Smooth muscle cell (in vitro differentiated cells): Measurements from ENCODE around the gene SERPIND1. TPM values are rescaled to one million over a fixed set of nuclear protein-coding genes. Genes with fewer than 3 reads are reported as not detected.

Experiments used
- DNase-seq: peaks from one replicate; lab custom pipeline; 2025; ENCODE audit not compliant: unreplicated experiment; lab: John Stamatoyannopoulos, UW
- H2AFZ ChIP-seq: fragments of 200-600 bp; sonication (generic); 2 replicates; pipeline ENCODE4 v1.6.0; 2016; ENCODE audit warnings: antibody characterized with exemption, low read depth, mild to moderate bottlenecking
- H3F3A ChIP-seq: fragments of 200-600 bp; sonication (generic); 2 replicates; pipeline ENCODE4 v1.6.0; 2017; ENCODE audit warnings: antibody characterized with exemption, low read depth
- H3K27ac ChIP-seq: fragments of 200-600 bp; sonication (generic); 2 replicates; pipeline ENCODE4 v1.5.1; 2016; ENCODE audit warnings: low read depth, mild to moderate bottlenecking
- H3K27me3 ChIP-seq: fragments of 200-600 bp; sonication (generic); 2 replicates; pipeline ENCODE4 v1.6.1; 2016; ENCODE audit warnings: low read depth, mild to moderate bottlenecking
- H3K36me3 ChIP-seq: fragments of 200-600 bp; sonication (generic); 2 replicates; pipeline ENCODE4 v1.5.1; 2016; ENCODE audit warnings: low read depth
- H3K4me1 ChIP-seq: fragments of 200-600 bp; sonication (generic); 2 replicates; pipeline ENCODE4 v1.5.1; 2016; ENCODE audit warnings: low read depth
- H3K4me2 ChIP-seq: fragments of 200-600 bp; sonication (generic); 2 replicates; pipeline ENCODE4 v1.6.0; 2016; ENCODE audit warnings: mild to moderate bottlenecking
- H3K4me3 ChIP-seq: fragments of 200-600 bp; sonication (generic); 2 replicates; pipeline ENCODE4 v1.5.1; 2016; ENCODE audit warnings: mild to moderate bottlenecking
- H3K79me2 ChIP-seq: fragments of 200-600 bp; sonication (generic); 2 replicates; pipeline ENCODE4 v1.6.0; 2016; ENCODE audit warnings: low read depth, mild to moderate bottlenecking
- H3K9ac ChIP-seq: fragments of 200-600 bp; sonication (generic); 2 replicates; pipeline ENCODE4 v1.6.0; 2016; ENCODE audit warnings: low read depth
- H3K9me3 ChIP-seq: fragments of 200-600 bp; sonication (generic); replicated peaks from 2 replicates; pipeline ENCODE4 v1.5.1; 2016; ENCODE audit warnings: low read depth
- H4K20me1 ChIP-seq: fragments of 200-600 bp; sonication (generic); 2 replicates; pipeline ENCODE4 v1.6.0; 2016; ENCODE audit warnings: low read depth
- WGBS: methylation state at CpG from one replicate; pipeline ENCODE4 v1.1.7; 2016; ENCODE audit warnings: low lambda C conversion rate; 5-methylcytosine and 5-hydroxymethylcytosine counted together
- polyA plus RNA-seq: library from polyadenylated mRNA; unstranded; fragments of >200 nt; fragmentation: Nextera tagmentation; extraction: Ambion mirVana; gene quantifications from 2 replicates; pipeline ENCODE4 v1.2.1, GENCODE V29; 2016
- total RNA-seq: library from RNA; depleted of rRNA; stranded (reverse); fragments of >200 nt; gene quantifications from 2 replicates; pipeline ENCODE4 v1.2.3, GENCODE V29; 2014
- TF ChIP-seq, protein P1 (sequence below): fragments of 200-600 bp; sonication (generic); IDR thresholded peaks from 2 replicates; pipeline ENCODE4 v1.5.1; 2017; ENCODE audit warnings: borderline replicate concordance, mild to moderate bottlenecking, antibody characterized with exemption; ENCODE audit not compliant: insufficient read depth, poor library complexity, severe bottlenecking

SERPIND1 gene
- total and polyA plus RNA-seq, 2 experiments from 2014 or later: 0.10 TPM; not detected in 1

DNA sequence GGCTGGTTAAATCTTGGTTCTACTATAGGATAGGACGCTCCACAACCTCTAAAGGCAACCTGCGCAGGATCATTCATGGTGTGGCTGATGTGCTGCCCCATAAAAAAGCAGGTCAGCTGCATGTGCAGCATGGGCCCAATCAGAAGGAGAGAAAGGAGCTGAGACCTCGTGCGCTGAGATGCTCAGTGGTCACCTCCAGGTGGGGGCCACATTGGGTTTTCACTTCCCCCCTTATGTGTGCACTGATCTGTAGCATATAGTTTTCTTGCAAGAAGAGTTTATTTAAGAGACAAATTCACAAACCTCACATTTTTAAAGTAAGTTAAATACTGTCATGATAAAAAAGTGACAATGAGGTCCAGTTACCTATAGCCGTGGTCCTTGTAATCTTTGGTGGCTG lies 24.3 kb downstream of the SERPIND1 start:
- Histone ChIP-seq H3K9ac (no peak overlapping the region), H3K27ac (no peak overlapping the region), H3F3A (no peaks in the 10 kb centered on the region), H3K4me3 (no peak overlapping the region), H3K79me2 (no peaks in the 10 kb centered on the region), H3K4me2 (no peak overlapping the region), H3K36me3 (no peaks in the 10 kb centered on the region), H3K4me1 (no peaks in the 10 kb centered on the region), H3K9me3 (no peaks in the 10 kb centered on the region), H2AFZ (no peak overlapping the region), H3K27me3 (no peaks in the 10 kb centered on the region), H4K20me1 (no peaks in the 10 kb centered on the region)
- no peak for DNase-seq
- TF ChIP-seq, protein P1, sequence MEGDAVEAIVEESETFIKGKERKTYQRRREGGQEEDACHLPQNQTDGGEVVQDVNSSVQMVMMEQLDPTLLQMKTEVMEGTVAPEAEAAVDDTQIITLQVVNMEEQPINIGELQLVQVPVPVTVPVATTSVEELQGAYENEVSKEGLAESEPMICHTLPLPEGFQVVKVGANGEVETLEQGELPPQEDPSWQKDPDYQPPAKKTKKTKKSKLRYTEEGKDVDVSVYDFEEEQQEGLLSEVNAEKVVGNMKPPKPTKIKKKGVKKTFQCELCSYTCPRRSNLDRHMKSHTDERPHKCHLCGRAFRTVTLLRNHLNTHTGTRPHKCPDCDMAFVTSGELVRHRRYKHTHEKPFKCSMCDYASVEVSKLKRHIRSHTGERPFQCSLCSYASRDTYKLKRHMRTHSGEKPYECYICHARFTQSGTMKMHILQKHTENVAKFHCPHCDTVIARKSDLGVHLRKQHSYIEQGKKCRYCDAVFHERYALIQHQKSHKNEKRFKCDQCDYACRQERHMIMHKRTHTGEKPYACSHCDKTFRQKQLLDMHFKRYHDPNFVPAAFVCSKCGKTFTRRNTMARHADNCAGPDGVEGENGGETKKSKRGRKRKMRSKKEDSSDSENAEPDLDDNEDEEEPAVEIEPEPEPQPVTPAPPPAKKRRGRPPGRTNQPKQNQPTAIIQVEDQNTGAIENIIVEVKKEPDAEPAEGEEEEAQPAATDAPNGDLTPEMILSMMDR: no peak
- over 99% methylated on average over 5 of the region's 5 CpGs for WGBS

GRCh38 chr22:20798974-20799373 lies 25.1 kb downstream of the SERPIND1 start:
- H3K36me3 ChIP-seq: no peaks in the 10 kb centered on the region
- H3F3A ChIP-seq: no peaks in the 10 kb centered on the region
- no peak overlapping the region for H3K4me2 ChIP-seq
- H4K20me1 ChIP-seq: no peaks in the 10 kb centered on the region
- H3K27me3 ChIP-seq: no peaks in the 10 kb centered on the region
- no peak overlapping the region for H3K9ac ChIP-seq
- DNase-seq: no peak
- TF ChIP-seq, protein P1: no peak
- no peaks in the 10 kb centered on the region for H3K9me3 ChIP-seq
- H3K79me2 ChIP-seq: no peaks in the 10 kb centered on the region
- 94% methylated on average over 10 of the region's 10 CpGs for WGBS
- H3K4me3 ChIP-seq: no peak overlapping the region
- no peak overlapping the region for H2AFZ ChIP-seq
- H3K27ac ChIP-seq: peak overlapping the region; percentile 26
- H3K4me1 ChIP-seq: no peaks in the 10 kb centered on the region

DNA sequence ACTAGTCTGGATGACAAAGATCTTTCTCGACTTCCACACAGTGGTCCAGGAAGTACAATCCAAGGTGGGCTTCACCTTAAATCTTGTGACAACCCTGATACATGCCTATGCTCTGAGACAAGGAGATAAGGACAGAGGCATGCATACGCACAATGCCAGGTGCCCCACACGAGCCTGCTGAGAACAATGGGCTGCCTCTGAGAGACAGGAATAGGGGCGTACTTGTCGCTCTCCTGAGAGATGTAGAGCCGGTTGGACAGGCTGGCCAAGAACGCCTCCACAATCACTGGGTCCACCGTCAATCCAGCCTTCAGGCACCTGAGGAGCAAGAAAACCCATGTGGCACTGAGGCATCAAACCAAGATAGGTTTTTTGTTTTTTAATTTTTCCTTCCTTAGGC lies 25.5 kb downstream of the SERPIND1 start:
- Histone ChIP-seq H3K9ac (no peak overlapping the region), H3F3A (no peaks in the 10 kb centered on the region), H4K20me1 (no peaks in the 10 kb centered on the region), H3K36me3 (no peaks in the 10 kb centered on the region), H3K9me3 (no peaks in the 10 kb centered on the region), H3K4me3 (no peak overlapping the region), H3K79me2 (no peaks in the 10 kb centered on the region), H3K27me3 (no peaks in the 10 kb centered on the region), H3K4me2 (no peak overlapping the region), H2AFZ (no peak overlapping the region), H3K4me1 (no peaks in the 10 kb centered on the region), H3K27ac (peak overlapping the region; percentile 26)
- WGBS: 75% methylated on average over 8 of the region's 8 CpGs
- TF ChIP-seq, protein P1: no peak
- DNase-seq: no peak

- H2AFZ ChIP-seq: no peak overlapping the region
- no peaks in the 10 kb centered on the region for H3K27me3 ChIP-seq
- no peak for DNase-seq
- no peaks in the 10 kb centered on the region for H3K4me1 ChIP-seq
- TF ChIP-seq, protein P1: no peak
- no peak overlapping the region for H3K4me3 ChIP-seq
- no peaks in the 10 kb centered on the region for H3F3A ChIP-seq
- H3K27ac ChIP-seq: no peak overlapping the region
- 90% methylated on average over 6 of the region's 6 CpGs for WGBS
- no peaks in the 10 kb centered on the region for H3K9me3 ChIP-seq
- H3K9ac ChIP-seq: no peak overlapping the region
- H3K36me3 ChIP-seq: no peaks in the 10 kb centered on the region
- no peak overlapping the region for H3K4me2 ChIP-seq
- no peaks in the 10 kb centered on the region for H4K20me1 ChIP-seq
- H3K79me2 ChIP-seq: no peaks in the 10 kb centered on the region
Measured at GRCh38 chr22:20802452-20802851, 28.5 kb downstream of the SERPIND1 start.
